Measurements from ENCODE around the gene SIRPA. TPM values are rescaled to one million over a fixed set of nuclear protein-coding genes. Genes with fewer than 3 reads are reported as not detected.

Gene SIRPA
- total RNA-seq, 2 experiments from 2014 or later = 0.60 to 0.64 TPM

- intact Hi-C loops (cut with DNase I, micrococcal nuclease) = no loop called here
Measured at GRCh38 chr20:1944345-1945091, 49.3 kb downstream of the SIRPA start.

DNA sequence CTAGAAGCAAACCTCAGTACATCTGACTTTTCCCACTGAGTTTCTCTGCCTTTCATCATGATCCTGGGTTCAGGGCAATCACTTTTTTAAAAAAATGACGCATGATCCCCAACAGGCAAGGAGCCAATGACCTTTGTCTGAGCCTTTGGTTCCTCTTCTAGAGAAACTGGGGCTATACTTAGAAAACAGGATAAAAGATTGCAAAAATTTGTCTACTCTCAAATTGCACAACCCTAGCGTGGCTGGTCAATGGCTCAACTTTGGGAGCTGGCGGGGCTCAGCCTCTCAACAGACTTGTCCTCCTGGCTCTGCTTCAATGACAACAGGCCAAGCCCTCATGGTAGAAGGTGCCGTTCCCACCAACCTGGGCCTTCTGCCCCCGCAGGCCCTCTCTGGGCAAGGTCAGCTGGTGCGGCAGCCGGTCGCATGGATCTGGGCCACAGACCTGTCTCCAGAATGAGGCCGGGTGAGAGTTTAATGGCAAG lies 50.0 kb downstream of the SIRPA start:
- TF ChIP-seq, protein P1, sequence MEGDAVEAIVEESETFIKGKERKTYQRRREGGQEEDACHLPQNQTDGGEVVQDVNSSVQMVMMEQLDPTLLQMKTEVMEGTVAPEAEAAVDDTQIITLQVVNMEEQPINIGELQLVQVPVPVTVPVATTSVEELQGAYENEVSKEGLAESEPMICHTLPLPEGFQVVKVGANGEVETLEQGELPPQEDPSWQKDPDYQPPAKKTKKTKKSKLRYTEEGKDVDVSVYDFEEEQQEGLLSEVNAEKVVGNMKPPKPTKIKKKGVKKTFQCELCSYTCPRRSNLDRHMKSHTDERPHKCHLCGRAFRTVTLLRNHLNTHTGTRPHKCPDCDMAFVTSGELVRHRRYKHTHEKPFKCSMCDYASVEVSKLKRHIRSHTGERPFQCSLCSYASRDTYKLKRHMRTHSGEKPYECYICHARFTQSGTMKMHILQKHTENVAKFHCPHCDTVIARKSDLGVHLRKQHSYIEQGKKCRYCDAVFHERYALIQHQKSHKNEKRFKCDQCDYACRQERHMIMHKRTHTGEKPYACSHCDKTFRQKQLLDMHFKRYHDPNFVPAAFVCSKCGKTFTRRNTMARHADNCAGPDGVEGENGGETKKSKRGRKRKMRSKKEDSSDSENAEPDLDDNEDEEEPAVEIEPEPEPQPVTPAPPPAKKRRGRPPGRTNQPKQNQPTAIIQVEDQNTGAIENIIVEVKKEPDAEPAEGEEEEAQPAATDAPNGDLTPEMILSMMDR (IDR thresholded peaks at IDR 0.05) = no peak
- peaks cover 64% of the 10 kb centered on the region for H3K27me3 Mint-ChIP-seq
- POLR2A ChIA-PET = no interaction called here

More at GRCh38 chr20:1944345-1945091, 49.3 kb downstream of the SIRPA start:
- Mint-ChIP-seq H3K4me1 (ENCODE audit: low read depth) (no peaks in the 10 kb centered on the region), H3K36me3 (ENCODE audit: low read depth) (no peaks in the 10 kb centered on the region), H3K4me3 (no peak overlapping the region), H3K9me3 (no peaks in the 10 kb centered on the region), H3K27ac (no peak overlapping the region), H3K27me3 (peaks cover 58% of the 10 kb centered on the region)
- ChIA-PET POLR2A (no interaction called here), CTCF (no interaction called here)
- Histone ChIP-seq H3K9me3 (ENCODE audit: control insufficient read depth in 1 of 2, insufficient read depth in 1 of 2, low read length in 2 of 2) (peaks cover 0 to 4% of the 10 kb centered on the region in 2 experiments), H3K36me3 (ENCODE audit: insufficient read depth, low read length) (no peaks in the 10 kb centered on the region), H3K27me3 (ENCODE audit: control insufficient read depth in 1 of 2, insufficient read depth in 2 of 2, low read length in 2 of 2) (peaks cover 21 to 32% of the 10 kb centered on the region in 2 experiments), H3K4me3 (ENCODE audit: low read length) (no peak overlapping the region), H3K27ac (ENCODE audit: low read depth in 1 of 2, low read length in 2 of 2) (no peak overlapping the region), H3K4me1 (ENCODE audit: insufficient read depth, low read length) (no peaks in the 10 kb centered on the region)
- DNase-seq (no peak), ATAC-seq (ENCODE audit: poor library complexity) (no peak)
- TF ChIP-seq, protein P1 (IDR thresholded peaks at IDR 0.05) = no peak

DNA sequence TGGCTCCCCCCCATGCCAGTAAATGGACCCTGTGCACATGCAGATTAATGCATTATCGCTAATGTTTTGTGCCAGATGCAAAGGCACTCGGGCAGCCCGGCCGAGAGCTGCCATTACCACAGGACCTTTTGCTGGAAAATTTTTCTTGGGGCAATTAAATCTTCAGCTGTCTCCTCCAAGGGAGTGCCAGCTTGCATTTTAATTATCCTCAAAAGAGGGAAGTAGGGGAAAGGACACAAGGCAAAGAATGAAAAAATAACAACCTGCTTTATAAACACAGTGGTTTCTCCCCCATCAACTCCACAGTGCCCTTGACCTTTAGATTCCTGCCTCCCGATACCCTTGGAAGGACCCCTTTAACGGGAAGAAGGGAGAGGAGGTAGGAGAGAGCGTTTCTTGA lies 50.5 kb downstream of the SIRPA start:
- ChIA-PET CTCF (no interaction called here), POLR2A (no interaction called here)
- no peak overlapping the region for H3K4me3 Mint-ChIP-seq
- TF ChIP-seq, protein P1 (IDR thresholded peaks at IDR 0.05) = no peak
- intact Hi-C loops (cut with DNase I, micrococcal nuclease) = no loop called here
- Histone ChIP-seq H3K27me3 (ENCODE audit: control insufficient read depth in 1 of 2, insufficient read depth in 2 of 2, low read length in 2 of 2) (peaks cover 21 to 32% of the 10 kb centered on the region in 2 experiments), H3K4me1 (ENCODE audit: insufficient read depth, low read length) (no peaks in the 10 kb centered on the region), H3K4me3 (ENCODE audit: low read length) (no peak overlapping the region), H3K36me3 (ENCODE audit: insufficient read depth, low read length) (no peaks in the 10 kb centered on the region), H3K27ac (ENCODE audit: low read depth in 1 of 2, low read length in 2 of 2) (no peak overlapping the region), H3K9me3 (ENCODE audit: control insufficient read depth in 1 of 2, insufficient read depth in 1 of 2, low read length in 2 of 2) (peaks cover 0 to 4% of the 10 kb centered on the region in 2 experiments)
- DNase-seq = no peak
- no peaks in the 10 kb centered on the region for H3K36me3 Mint-ChIP-seq (ENCODE audit: low read depth)
- H3K27ac Mint-ChIP-seq = no peak overlapping the region
- ATAC-seq (ENCODE audit: poor library complexity) = no peak
- peaks cover 66% of the 10 kb centered on the region for H3K27me3 Mint-ChIP-seq
- no peaks in the 10 kb centered on the region for H3K4me1 Mint-ChIP-seq (ENCODE audit: low read depth)
- no peaks in the 10 kb centered on the region for H3K9me3 Mint-ChIP-seq

More for the DNA sequence above, 50.0 kb downstream of the SIRPA start:
- no peak overlapping the region for H3K27ac Mint-ChIP-seq
- H3K36me3 Mint-ChIP-seq (ENCODE audit: low read depth) = no peaks in the 10 kb centered on the region
- CTCF ChIA-PET = no interaction called here
- no peak overlapping the region for H3K4me3 ChIP-seq (ENCODE audit: low read length)
- H3K4me1 Mint-ChIP-seq (ENCODE audit: low read depth) = no peaks in the 10 kb centered on the region
- H3K9me3 Mint-ChIP-seq = no peaks in the 10 kb centered on the region
- peaks cover 0 to 4% of the 10 kb centered on the region in 2 experiments for H3K9me3 ChIP-seq (ENCODE audit: control insufficient read depth in 1 of 2, insufficient read depth in 1 of 2, low read length in 2 of 2)
- no peak overlapping the region for H3K4me3 Mint-ChIP-seq
- H3K36me3 ChIP-seq (ENCODE audit: insufficient read depth, low read length) = no peaks in the 10 kb centered on the region
- peaks cover 21 to 32% of the 10 kb centered on the region in 2 experiments for H3K27me3 ChIP-seq (ENCODE audit: control insufficient read depth in 1 of 2, insufficient read depth in 2 of 2, low read length in 2 of 2)
- DNase-seq (peak in 3 of 14 experiments; percentile 21 to 67 (median 60)), ATAC-seq (ENCODE audit: poor library complexity) (no peak)
- H3K4me1 ChIP-seq (ENCODE audit: insufficient read depth, low read length) = no peaks in the 10 kb centered on the region
- intact Hi-C loops (cut with DNase I, micrococcal nuclease) = no loop called here
- H3K27ac ChIP-seq (ENCODE audit: low read depth in 1 of 2, low read length in 2 of 2) = no peak overlapping the region
